ENCODE data around the gene SERPING1.
A peak's percentile ranks its signal among the peaks of the same experiment; 100 is the strongest.

Gene SERPING1

GRCh38 chr11:57652662-57653061 is 55.2 kb downstream of the SERPING1 start:
- no peak for DNase-seq

- no peak for DNase-seq
Observed at GRCh38 chr11:57653163-57653562, 55.7 kb downstream of the SERPING1 start.

GRCh38 chr11:57656885-57657193 is 59.4 kb downstream of the SERPING1 start:
- no peak for DNase-seq

- peak; percentile 98 for DNase-seq
Observed at GRCh38 chr11:57657194-57658022, 59.9 kb downstream of the SERPING1 start, which contains the start of gene CLP1. Gene CLP1 (plus strand): TSS chr11:57657762. CDS start chr11:57659477, 1,715 bp downstream.

GRCh38 chr11:57658023-57658361 is 60.5 kb downstream of the SERPING1 start:
- DNase-seq = no peak

GRCh38 chr11:57659669-57660068 is 62.2 kb downstream of the SERPING1 start:
- no peak for DNase-seq

GRCh38 chr11:57662893-57663292 is 65.4 kb downstream of the SERPING1 start:
- no peak for DNase-seq

- DNase-seq = no peak
Observed at GRCh38 chr11:57663975-57664374, 66.5 kb downstream of the SERPING1 start.

Measured in fibroblast of skin of scalp (primary cell).